ENCODE measurements around the gene MICU1.

Gene MICU1

DNA sequence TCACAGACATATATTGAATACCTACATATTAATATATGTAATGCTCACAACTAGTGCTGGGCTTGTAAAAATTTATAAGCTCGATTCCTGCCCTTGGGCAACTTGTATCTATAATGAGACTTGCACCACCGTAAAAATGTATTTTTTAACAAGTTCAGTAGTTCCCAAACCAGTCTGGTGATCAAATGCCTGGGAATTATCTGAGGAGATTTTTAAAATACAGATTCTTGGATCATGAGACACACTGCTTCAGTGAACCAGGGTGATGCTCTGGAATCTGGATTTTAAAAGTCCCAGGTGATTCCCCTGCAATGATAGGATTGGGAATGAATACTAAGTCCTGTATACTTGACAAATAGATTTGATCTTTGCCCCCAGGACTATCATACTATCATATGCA is 4.3 kb upstream of the MICU1 start:
- no peak for DNase-seq

DNA sequence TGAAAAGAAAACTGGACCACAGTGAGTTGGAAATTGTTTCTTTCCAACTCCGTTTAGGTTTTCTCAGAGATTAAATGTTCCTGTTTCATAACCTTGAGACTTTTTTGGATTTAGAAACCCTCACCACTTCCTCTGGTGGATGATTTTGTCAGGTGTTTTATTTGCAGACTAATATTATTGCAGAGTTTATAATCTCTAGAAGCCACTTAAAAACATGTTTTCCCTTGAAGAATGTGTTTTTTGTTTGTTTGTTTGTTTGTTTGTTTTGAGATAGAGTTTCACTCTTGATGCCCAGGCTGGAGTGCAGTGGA is 520 bp upstream of the MICU1 start:
- DNase-seq: no peak

GRCh38 chr10:72625276-72625607 is 637 bp downstream of the MICU1 start:
- no peak for DNase-seq

DNA sequence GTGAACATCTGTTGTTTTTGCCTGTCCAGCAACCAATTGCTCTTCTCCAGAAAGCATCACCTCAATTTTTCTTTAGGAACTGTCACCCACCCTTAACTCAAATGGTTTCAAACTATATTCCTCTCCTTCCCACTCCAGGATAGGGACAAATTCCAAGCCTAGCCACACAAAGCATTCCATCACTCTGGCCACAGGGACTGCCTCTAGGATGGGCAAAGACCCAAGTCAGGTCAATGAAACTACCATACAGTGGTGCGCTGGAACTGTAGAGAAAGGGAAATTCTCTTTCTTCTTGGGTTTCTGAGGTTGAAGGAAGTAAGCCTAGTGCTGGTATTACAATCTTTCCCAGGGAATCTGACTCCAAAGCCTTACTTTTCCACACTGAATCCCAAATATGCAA is 3.6 kb downstream of the MICU1 start:
- no peak for DNase-seq

GRCh38 chr10:72616716-72617115 is 9.2 kb downstream of the MICU1 start:
- DNase-seq: peak; percentile 12 to 15

DNA sequence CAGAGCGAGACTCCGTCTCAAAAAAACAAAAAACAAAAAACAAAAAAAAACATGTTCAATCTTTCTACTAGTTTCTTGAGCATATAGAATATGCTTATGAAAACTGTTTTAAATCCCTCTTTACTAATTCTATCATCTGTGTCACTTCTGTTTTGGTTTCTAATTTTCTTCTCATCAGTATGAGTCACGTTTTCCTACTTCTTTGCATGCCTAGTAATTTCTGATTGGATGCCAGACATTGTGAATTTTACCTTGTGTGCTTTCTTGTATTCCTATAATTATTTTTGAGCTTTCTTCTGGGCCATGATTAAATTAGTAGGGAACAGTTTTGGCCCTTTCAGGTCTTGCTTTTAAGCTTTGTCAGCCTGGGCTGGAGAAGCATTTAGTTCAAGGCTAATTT is 9.9 kb downstream of the MICU1 start:
- DNase-seq: no peak

DNA sequence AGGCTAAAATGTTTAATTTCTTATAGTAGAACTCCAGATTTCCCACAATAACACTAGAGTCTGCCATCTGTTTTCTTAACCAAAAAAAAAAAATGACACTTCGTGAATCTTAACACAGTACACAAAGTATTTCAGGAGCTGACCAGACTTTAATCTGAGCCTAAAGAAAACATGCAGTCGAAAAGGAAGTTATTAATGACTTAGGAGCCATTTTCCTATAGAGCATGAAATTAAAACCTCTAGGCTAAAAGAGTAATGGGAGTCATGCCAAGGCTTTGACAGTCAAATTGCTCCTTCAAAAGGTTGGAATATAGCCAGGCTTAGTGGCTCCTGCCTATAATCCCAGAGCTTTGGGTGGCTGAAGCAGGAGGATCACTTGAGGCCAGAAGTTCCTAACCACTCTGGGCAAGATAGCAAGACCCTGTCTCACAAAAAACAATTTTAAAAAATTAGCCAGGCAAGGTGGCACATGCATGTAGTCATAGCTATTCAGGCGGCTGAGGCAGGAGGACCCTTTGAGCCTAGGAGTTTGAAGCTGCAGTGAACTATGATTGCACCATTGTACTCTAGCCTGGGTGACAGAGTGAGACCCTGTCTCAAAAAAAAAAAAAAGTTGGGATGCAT is 13.6 kb downstream of the MICU1 start:
- DNase-seq: no peak

DNA sequence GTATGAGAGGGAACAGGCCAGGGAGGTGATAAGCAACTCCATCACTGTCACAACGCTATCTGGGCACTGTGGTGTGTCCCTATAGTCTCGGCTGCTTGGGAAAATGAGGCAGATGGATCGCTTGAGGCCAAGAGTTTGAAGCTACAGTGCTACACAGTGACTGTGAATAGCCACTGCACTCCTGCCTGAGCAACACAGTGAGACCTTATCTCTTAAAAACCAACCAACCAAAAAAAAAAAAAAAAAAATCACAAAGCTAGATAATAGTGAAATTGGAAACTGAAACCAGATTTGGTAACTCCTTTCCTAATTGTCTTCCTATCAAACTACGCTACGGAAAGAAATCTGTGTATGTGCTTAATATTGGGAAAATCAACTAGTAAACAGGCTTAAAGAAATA is 14.1 kb downstream of the MICU1 start:
- DNase-seq: no peak

DNA sequence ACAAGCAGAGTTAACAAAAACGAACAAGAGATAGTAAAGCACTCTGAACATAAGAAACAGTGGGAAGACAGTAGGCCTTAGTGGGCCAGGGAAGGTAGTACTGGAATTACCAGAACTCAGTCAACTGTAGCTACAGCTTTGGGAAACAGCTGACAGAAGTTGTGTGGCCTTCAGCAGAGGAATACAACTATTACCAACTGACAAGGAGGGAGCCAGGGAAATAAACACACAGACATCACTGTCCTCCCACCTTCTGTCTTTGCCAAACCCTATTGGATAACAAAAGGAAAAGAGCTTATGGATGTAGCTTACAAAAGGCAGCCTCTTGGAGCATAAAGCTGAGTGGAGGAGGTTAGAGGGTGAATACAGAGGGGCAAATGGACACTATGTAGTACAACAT is 15.4 kb downstream of the MICU1 start:
- DNase-seq: no peak

GRCh38 chr10:72605122-72605521 is 20.8 kb downstream of the MICU1 start:
- no peak for DNase-seq

DNA sequence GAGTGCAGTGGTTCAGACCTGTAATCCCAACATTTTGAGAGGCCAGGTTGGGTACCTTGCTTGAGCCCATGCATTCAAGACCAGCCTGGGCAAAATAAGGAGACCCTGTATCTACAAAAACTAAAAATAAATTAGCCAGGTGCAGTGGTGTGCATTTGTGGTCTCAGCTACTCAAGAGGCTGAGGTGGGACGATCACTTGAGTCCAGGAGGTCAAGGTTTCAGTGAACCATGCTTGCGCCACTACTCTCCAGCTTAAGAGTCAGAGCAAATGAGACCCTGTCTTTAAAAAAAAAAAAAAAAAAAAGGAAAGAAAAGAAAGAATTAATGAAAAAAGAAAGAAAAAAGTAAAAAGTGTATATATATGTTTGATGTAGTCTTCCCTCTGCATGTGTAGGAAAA is 24.7 kb downstream of the MICU1 start:
- no peak for DNase-seq

GRCh38 chr10:72598769-72599701 is 26.8 kb downstream of the MICU1 start:
- DNase-seq: no peak

DNA sequence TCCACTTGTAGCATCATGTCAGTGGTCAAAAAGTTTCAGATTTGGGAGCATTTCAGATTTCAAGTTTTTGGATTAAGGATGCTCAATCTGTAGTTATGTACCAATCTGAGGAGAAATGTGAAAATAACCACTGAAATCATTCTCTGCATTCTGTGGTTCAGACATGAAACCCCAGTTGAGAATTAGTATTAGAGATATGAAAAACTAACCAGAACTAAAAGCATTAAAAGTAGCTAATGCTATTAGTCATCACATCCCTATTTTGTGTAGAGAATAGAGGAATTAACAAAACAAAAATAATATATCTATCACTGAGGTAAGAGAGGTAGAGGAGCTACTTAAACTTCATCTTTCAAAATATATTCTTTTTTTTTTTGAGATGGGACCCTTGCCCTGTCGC is 28.0 kb downstream of the MICU1 start:
- no peak for DNase-seq

DNA sequence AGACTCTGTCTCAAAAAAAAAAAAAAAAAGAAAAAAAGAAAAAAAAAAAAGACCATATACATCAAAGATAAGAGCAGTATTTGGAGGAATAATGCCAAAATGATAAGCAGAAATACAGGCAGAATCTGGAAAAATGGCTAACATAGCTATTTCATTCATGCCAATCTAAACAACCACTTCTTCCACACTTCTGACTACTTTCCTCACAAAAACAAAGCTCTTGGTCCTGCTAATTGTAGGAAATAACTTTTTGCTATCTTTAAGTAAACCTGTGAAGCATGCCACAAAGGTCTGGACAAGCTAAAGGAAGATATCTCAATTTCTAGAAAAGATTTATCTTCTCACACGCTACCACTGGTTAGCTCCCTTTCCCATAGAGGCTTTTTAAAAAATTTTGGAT is 30.4 kb downstream of the MICU1 start:
- no peak for DNase-seq

- no peak for DNase-seq
These were observed 31.9 kb downstream of the MICU1 start for GRCh38 chr10:72593963-72594362.

DNA sequence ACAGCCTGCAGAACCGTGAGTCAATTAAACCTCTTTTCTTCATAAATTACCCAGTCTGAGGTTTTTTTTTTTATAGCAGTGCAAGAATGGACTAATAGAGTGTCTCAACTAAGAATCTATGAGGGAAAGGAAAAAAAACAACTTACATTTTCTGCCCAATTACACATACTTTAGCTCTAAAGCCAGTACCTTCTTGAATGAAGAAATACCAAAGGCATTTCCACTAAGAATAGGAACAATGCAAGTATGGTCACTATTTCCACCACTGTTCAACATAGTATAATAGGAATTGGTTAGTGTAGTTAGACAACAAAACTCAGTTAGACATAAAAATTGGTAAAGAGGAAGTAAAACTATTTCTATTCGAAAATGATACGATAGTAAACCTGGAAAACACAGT is 37.6 kb downstream of the MICU1 start:
- DNase-seq: no peak

GRCh38 chr10:72587568-72587967 is 38.3 kb downstream of the MICU1 start:
- DNase-seq: no peak

DNA sequence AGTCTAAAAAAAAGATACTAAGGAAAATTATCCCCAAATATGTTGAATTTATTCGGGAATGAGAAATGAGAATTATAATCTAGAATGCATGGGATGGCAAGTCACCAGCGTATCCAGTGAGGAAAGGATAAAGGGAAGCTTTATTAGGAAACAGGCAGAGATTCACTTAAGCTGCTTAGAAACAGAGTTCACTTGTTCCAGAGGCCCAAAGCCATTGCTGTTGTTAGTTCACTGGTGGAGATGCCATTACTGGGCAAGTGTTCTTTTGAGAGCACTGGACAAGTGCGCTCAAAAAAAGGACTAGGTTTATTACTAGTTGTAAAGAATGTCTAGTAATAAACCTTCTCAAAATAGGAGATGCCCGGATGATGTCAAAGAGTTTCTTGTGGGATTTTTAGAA is 51.2 kb downstream of the MICU1 start:
- peak in 1 of 2 donors; percentile 15 for DNase-seq

DNA sequence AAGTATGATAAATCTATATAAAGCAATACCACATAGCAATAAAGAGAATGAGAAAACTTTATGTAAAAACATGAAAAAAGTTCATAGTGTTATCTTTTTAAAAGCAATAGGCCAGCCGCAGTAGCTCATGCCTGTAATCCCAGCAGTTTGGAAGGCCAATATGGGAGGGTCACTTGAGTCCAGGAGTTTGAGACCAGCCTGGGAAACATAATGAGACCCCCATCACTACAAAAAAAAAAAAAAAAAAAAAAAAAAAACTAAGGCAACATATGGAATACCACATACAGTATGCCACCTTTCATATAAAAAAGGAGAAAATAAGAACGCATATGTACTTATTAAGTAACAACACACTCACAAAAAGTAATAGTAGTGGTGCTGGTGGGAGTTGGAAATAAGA is 52.8 kb downstream of the MICU1 start:
- no peak for DNase-seq

- DNase-seq: no peak
These were observed 57.8 kb downstream of the MICU1 start for GRCh38 chr10:72567889-72568640.

GRCh38 chr10:72567421-72567820 is 58.5 kb downstream of the MICU1 start:
- no peak for DNase-seq

DNA sequence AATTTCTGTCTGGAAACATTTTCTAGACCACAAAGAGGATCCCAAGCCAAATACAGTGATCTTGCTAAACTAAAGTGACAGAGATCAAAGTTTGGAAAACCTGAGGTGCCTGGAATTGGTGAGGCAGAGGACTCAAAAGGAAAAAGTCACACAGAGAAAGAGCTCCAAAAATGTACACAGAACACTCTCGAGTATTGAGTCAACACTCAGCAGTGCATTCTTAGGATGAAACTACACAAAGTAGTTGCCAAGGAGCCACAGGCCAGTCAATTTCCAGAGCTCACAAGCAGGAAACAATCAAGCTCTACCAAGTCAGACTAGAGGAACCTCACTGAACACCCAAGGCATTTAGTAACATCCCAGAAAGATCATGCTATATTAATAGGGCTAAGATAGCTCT is 61.3 kb downstream of the MICU1 start:
- DNase-seq: no peak

DNA sequence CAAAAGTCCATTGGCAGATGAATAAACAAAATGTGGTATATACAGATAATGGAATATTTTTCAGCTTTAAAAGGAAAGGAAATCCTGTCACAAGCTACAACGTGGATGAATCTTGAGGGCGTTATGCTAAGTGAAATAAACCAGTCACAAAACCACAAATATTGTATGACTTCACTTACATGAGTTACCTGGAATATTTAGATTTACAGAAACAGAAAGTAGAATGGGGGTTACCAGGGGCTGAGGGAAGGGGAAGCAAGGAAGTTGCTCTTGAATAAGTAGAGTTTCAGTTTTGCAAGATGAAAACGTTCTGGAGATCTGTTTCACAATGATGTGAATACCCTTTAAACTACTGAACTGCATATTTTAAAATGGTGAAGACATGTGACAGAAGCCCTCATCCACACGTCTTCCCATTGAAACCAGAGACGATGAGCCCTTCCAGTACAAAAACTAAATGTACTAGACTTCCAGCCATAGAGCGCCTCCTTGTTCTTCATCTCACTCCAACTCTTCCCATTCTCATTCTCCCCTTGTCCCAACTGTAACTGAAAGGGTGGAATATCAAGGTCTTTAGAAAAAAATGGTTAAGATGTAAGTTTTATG is 62.4 kb downstream of the MICU1 start:
- no peak for DNase-seq

DNA sequence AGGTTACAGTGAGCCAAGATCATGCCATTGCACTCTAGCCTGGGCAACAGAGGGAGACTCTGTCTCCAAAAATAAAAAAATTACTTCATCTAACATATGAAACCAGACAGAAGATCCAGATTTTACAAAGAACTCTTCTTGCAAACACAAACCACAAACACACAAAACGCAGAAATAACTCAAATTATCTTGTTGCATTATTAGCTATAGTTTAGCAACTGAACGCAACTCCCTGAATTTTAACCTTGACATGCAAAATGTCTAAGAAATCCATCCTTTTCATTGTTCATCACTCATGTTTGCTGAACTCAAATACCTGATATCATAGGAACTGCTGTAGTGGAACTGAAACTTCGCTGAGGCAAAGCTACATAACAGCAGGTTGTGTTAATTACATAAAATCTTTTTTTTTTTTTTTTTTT is 64.1 kb downstream of the MICU1 start:
- DNase-seq: no peak
